HCT116 (cell line): Measurements from ENCODE around the gene CACNB2. TPM values are rescaled to one million over a fixed set of nuclear protein-coding genes. Genes with fewer than 3 reads are reported as not detected.

Experiments
- ATAC-seq: fragments of 200-7000 bp; cut with Tn5 transposase; 2 replicates; pipeline ENCODE4 v1.9.1; 2020; ENCODE audit warnings: mild to moderate bottlenecking, moderate library complexity
- BruUV-seq: library from RNA; stranded (reverse); fragments of 400-500 nt; replicated peaks from 2 replicates; lab custom pipeline; 2021; lab: Mats Ljungman, UMichigan
- CTCF ChIA-PET: fragments of 300-600 bp; sonication (Branson Sonifier 250); formaldehyde crosslinking; loops from one replicate; lab custom pipeline; 2021; ENCODE audit warnings: antibody characterized with exemption; lab: Charles Lee
- POLR2A ChIA-PET: fragments of 300-600, 350-600 bp; sonication (Branson Sonifier 250); formaldehyde crosslinking; loops from one replicate; lab custom pipeline; 2021; ENCODE audit warnings: antibody characterized with exemption; lab: Charles Lee
- RAD21 ChIA-PET, 2 experiments: fragments of 300-600 bp; sonication (Branson Sonifier 250); formaldehyde crosslinking; loops; one replicate each; lab custom pipeline; 2023; ENCODE audit warnings: low total read pairs in 2 of 2; ENCODE audit not compliant: uncharacterized antibody in 2 of 2, unreplicated experiment in 2 of 2, low non-redundant PET in 1 of 2; lab: Charles Lee
- DNase-seq: peaks from one replicate; pipeline ENCODE4 v3.0.0-alpha.2; 2010; ENCODE audit warnings: low read depth, low spot score
- H2AFZ ChIP-seq: fragments of 200-600 bp; shearing (Covaris generic), sonication (generic); 2 replicates; pipeline ENCODE4 v1.6.1; 2017; ENCODE audit warnings: low read depth, mixed run types, mixed read lengths, antibody characterized with exemption, low read length; ENCODE audit not compliant: poor library complexity, severe bottlenecking
- H3K27ac ChIP-seq: 2 replicates; pipeline ENCODE4 v1.5.1; 2012; ENCODE audit warnings: low read depth, low read length
- H3K27me3 ChIP-seq: fragments of 200-600 bp; sonication (generic); 2 replicates; pipeline ENCODE4 v1.6.1; 2016; ENCODE audit warnings: mixed run types, low read length, mixed read lengths; ENCODE audit not compliant: insufficient read depth
- H3K36me3 ChIP-seq, 2 experiments: fragments of 200-500 bp in 1 of 2; fragments of 200-600 bp in 1 of 2; sonication (Bioruptor generic) in 1 of 2; sonication (generic) in 1 of 2; 2 replicates each; pipeline versions ENCODE4 v1.5.1 to v1.6.1; 2014 to 2016; ENCODE audit warnings: low read length in 2 of 2, inconsistent platforms in 1 of 2, mixed read lengths in 1 of 2, mixed run types in 1 of 2; ENCODE audit not compliant: insufficient read depth in 2 of 2, control insufficient read depth in 1 of 2
- H3K4me1 ChIP-seq, 2 experiments: fragments of 200-600 bp in 1 of 2; sonication (generic) in 1 of 2; 2 replicates each; pipeline versions ENCODE4 v1.5.1 to v1.6.1; 2012 to 2017; ENCODE audit warnings: low read length in 2 of 2, inconsistent platforms in 1 of 2, mild to moderate bottlenecking in 1 of 2, mixed read lengths in 1 of 2, mixed run types in 1 of 2, moderate library complexity in 1 of 2; ENCODE audit not compliant: insufficient read depth in 2 of 2, control insufficient read depth in 1 of 2
- H3K4me2 ChIP-seq: fragments of 200-600 bp; sonication (generic); 2 replicates; pipeline ENCODE4 v1.6.1; 2017; ENCODE audit warnings: mixed run types, low read length, mixed read lengths
- H3K4me3 ChIP-seq, 2 experiments: fragments of 200-600 bp in 1 of 2; sonication (generic) in 1 of 2; replicated peaks in 1 of 2; 2 replicates each; pipeline ENCODE4 v1.5.1; 2011 to 2016; ENCODE audit warnings: low read length in 2 of 2, control low read depth in 1 of 2, low read depth in 1 of 2, mild to moderate bottlenecking in 1 of 2, mixed read lengths in 1 of 2, mixed run types in 1 of 2
- H3K79me2 ChIP-seq: fragments of 200-600 bp; sonication (generic); 2 replicates; pipeline ENCODE4 v1.6.1; 2017; ENCODE audit warnings: mild to moderate bottlenecking, mixed run types, low read length, moderate library complexity, mixed read lengths; ENCODE audit not compliant: insufficient read depth
- H3K9ac ChIP-seq: fragments of 200-600 bp; sonication (generic); 2 replicates; pipeline ENCODE4 v1.6.1; 2016; ENCODE audit warnings: low read length, mixed read lengths
- H3K9me2 ChIP-seq: fragments of 200-600 bp; sonication (generic), shearing (Covaris generic); 2 replicates; pipeline ENCODE4 v1.6.1; 2017; ENCODE audit warnings: mixed run types, mild to moderate bottlenecking, moderate library complexity; ENCODE audit not compliant: insufficient read depth
- H3K9me3 ChIP-seq, 2 experiments: fragments of 200-500 bp in 1 of 2; fragments of 200-600 bp in 1 of 2; sonication (Bioruptor generic) in 1 of 2; sonication (generic) in 1 of 2; 2 replicates each; pipeline ENCODE4 v1.6.1; 2014 to 2017; ENCODE audit warnings: low read length in 2 of 2, mixed read lengths in 2 of 2, inconsistent platforms in 1 of 2, low read depth in 1 of 2, mild to moderate bottlenecking in 1 of 2, mixed run types in 1 of 2, moderate library complexity in 1 of 2; ENCODE audit not compliant: control insufficient read depth in 1 of 2, insufficient read depth in 1 of 2
- H4K20me1 ChIP-seq: fragments of 200-600 bp; sonication (generic), shearing (Covaris generic); 2 replicates; pipeline ENCODE4 v1.6.1; 2017; ENCODE audit warnings: mixed run types, mild to moderate bottlenecking, moderate library complexity; ENCODE audit not compliant: insufficient read depth
- CBX3 ChIP-seq: IDR thresholded peaks from 2 replicates; pipeline ENCODE4 v1.6.1; 2012; ENCODE audit warnings: low read depth
- CEBPB ChIP-seq: IDR thresholded peaks from 2 replicates; pipeline ENCODE4 v1.6.1; 2012; ENCODE audit warnings: low read depth
- EGR1 ChIP-seq: IDR thresholded peaks from 2 replicates; pipeline ENCODE4 v1.6.1; 2012; ENCODE audit warnings: low read depth
- ELF1 ChIP-seq: IDR thresholded peaks from 2 replicates; pipeline ENCODE4 v1.6.1; 2012; ENCODE audit warnings: low read depth, borderline replicate concordance
- EZH2 ChIP-seq: fragments of 200-600 bp; sonication (generic); IDR thresholded peaks from 2 replicates; pipeline ENCODE4 v1.6.1; 2017; ENCODE audit warnings: antibody characterized with exemption, mixed run types
- FOSL1 ChIP-seq: IDR thresholded peaks from 2 replicates; pipeline ENCODE4 v1.6.1; 2012; ENCODE audit warnings: low read depth
- MAX ChIP-seq: IDR thresholded peaks from 2 replicates; pipeline ENCODE4 v1.6.1; 2012
- POLR2A ChIP-seq: IDR thresholded peaks from 2 replicates; pipeline ENCODE4 v1.7.0; 2011; ENCODE audit warnings: borderline replicate concordance; ENCODE audit not compliant: insufficient read depth, insufficient read length; ENCODE audit errors: extremely low read depth
- POLR2AphosphoS5 ChIP-seq: IDR thresholded peaks from 2 replicates; pipeline ENCODE4 v1.6.1; 2011; ENCODE audit warnings: mild to moderate bottlenecking, low read depth, low read length, moderate library complexity
- RAD21 ChIP-seq: IDR thresholded peaks from 2 replicates; pipeline ENCODE4 v1.6.1; 2012; ENCODE audit warnings: low read depth, mild to moderate bottlenecking
- REST ChIP-seq: IDR thresholded peaks from 2 replicates; pipeline ENCODE4 v1.6.1; 2012; ENCODE audit warnings: low read depth
- SP1 ChIP-seq: IDR thresholded peaks from 2 replicates; pipeline ENCODE4 v1.6.1; 2012; ENCODE audit warnings: low read depth
- SRF ChIP-seq: IDR thresholded peaks from 2 replicates; pipeline ENCODE4 v1.6.1; 2012; ENCODE audit warnings: low read depth
- TCF7L2 ChIP-seq: IDR thresholded peaks from 2 replicates; pipeline ENCODE4 v1.7.0; 2011; ENCODE audit warnings: borderline replicate concordance, inconsistent platforms; ENCODE audit not compliant: insufficient read depth, insufficient read length; ENCODE audit errors: extremely low read depth
- ZFX ChIP-seq: fragments of 450-650 bp; IDR thresholded peaks from 2 replicates; pipeline ENCODE4 v1.6.1; 2017
- intact Hi-C: fragments of 100-400 bp; cut with micrococcal nuclease; formaldehyde crosslinking; loops from 2 replicates; pipeline ENCODE4 v1.10.0; 2022
- total RNA-seq: library from RNA; stranded (reverse); gene quantifications from one replicate; pipeline ENCODE4 v1.2.1, GENCODE V29; 2021; ENCODE audit not compliant: unreplicated experiment
- TF ChIP-seq, protein P1 (sequence below): IDR thresholded peaks from 2 replicates; pipeline ENCODE4 v1.6.1; 2012

Gene CACNB2
- total RNA-seq, 1 experiment from 2014 or later: 0.71 TPM

GRCh38 chr10:18551473-18551872, 411.2 kb downstream of the CACNB2 start (continued):
- TF ChIP-seq, protein P1, sequence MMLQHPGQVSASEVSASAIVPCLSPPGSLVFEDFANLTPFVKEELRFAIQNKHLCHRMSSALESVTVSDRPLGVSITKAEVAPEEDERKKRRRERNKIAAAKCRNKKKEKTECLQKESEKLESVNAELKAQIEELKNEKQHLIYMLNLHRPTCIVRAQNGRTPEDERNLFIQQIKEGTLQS: no peak

DNA sequence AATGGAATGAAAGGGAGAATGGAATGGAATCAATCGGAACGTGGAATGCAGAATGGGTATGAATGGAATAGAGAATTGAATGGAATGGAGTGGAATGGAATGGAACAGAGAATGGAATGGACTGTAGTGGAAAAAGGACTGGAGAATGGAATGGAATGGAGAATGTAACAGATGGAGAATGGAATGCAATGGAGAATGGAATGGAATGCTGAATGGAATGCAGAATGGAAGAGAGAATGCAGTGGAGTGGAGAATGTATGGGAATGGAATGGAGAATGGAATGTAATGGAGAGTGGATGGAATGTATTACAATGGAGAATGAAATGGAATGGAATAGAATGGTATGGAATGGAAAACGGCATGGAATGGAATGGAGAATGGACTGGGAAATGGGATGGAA, 414.3 kb downstream of the CACNB2 start:
- ChIA-PET RAD21 (no interaction called here), CTCF (no interaction called here), POLR2A (no interaction called here)
- H3K27ac ChIP-seq: no peak overlapping the region
- no TSS peak for BruUV-seq
- no peak overlapping the region for H2AFZ ChIP-seq
- peaks cover 1 to 7% of the 10 kb centered on the region in 2 experiments; a peak in 1 of 4 replicates for H3K9me3 ChIP-seq
- intact Hi-C loops: no loop called here
- no peak overlapping the region for H3K4me3 ChIP-seq
- H3K4me1 ChIP-seq: no peaks in the 10 kb centered on the region
- no peak overlapping the region for H3K4me2 ChIP-seq
- H3K9me2 ChIP-seq: no peaks in the 10 kb centered on the region
- H4K20me1 ChIP-seq: no peaks in the 10 kb centered on the region
- no peak for TF ChIP-seq POLR2A
- TF ChIP-seq EGR1: no peak
- TF ChIP-seq MAX: no peak
- TF ChIP-seq TCF7L2: no peak
- TF ChIP-seq SRF: no peak
- no peak for TF ChIP-seq CBX3
- TF ChIP-seq, protein P1: no peak
- TF ChIP-seq POLR2AphosphoS5: no peak
- TF ChIP-seq RAD21: no peak
- TF ChIP-seq ZFX: no peak
- TF ChIP-seq ELF1: no peak
- TF ChIP-seq FOSL1: no peak
- no peak for TF ChIP-seq SP1
- TF ChIP-seq EZH2: no peak
- TF ChIP-seq REST: no peak
- no peak for TF ChIP-seq CEBPB
- ATAC-seq (no peak), DNase-seq (no peak)
- H3K9ac ChIP-seq: no peak overlapping the region
- H3K79me2 ChIP-seq: no peaks in the 10 kb centered on the region
- H3K27me3 ChIP-seq: no peaks in the 10 kb centered on the region
- peaks cover 0 to 10% of the 10 kb centered on the region in 2 experiments; a peak in 3 of 4 replicates for H3K36me3 ChIP-seq
